HG02884 (cell line): ENCODE data around the gene F11R.
"Not testable (repeated sequence)": the region's sequence is repeated elsewhere in the genome, so short reads cannot be mapped to it uniquely, and the experiment has no call there.

ENCODE experiments used
- ATAC-seq: cut with Tn5 transposase; IDR thresholded peaks from one replicate; pipeline ENCODE4 v1.9.1; 2021; ENCODE audit warnings: mild to moderate bottlenecking, moderate library complexity; ENCODE audit not compliant: unreplicated experiment

Gene F11R

DNA sequence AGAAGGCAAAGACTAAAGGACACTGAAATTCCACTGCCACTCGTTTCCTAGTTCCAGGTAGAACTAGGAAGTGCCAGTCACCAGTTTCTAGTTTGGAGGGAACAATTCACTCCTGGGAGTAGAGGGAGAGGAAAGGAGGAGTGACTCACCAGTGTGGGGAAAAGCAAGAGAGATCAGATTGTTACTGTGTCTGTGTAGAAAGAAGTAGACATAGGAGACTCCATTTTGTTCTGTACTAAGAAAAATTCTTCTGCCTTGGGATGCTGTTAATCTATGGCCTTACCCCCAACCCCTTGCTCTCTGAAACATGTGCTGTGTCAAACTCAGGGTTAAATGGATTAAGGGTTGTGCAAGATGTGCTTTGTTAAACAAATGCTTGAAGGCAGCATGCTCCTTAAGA lies 4.3 kb downstream of the F11R start:
- ATAC-seq = not testable (repeated sequence)

- peak; percentile 85 for ATAC-seq
These were observed 7.3 kb downstream of the F11R start for GRCh38 chr1:161013488-161014230.

DNA sequence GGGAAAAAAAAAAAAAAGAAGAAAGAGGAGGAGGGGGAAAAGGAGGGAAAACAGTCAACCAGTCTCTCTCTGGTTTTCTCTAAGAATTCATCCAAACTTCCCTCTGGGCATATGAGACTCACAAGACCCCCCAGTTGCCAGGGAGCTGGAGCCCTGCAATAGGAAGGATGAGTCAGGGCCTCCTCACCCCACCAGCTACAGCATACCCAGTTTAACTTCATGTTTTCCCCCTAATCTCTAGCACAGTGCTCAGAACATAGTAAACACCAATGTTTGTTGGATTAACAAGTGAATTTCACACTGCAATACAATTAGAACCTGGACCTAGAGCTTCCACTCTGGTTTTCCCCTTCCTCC lies 7.8 kb downstream of the F11R start:
- peak; percentile 8 for ATAC-seq

DNA sequence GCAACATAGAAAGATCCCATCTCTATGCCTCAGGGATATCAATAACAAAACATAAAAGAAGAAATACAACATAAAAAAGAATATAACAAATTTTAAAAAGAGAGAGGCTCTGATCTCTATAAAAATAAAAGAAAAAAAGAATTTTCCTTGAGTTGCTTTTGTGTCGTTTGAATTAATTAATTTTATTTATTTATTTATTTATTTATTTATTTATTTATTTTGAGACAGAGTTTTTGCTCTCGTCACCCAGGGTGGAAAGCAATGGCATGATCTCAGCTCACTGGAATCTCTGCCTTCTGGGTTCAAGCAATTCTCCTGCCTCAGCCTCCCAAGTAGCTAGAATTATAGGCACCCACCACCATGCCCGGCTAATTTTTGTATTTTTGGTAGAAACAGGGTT lies 8.5 kb downstream of the F11R start:
- no peak for ATAC-seq

DNA sequence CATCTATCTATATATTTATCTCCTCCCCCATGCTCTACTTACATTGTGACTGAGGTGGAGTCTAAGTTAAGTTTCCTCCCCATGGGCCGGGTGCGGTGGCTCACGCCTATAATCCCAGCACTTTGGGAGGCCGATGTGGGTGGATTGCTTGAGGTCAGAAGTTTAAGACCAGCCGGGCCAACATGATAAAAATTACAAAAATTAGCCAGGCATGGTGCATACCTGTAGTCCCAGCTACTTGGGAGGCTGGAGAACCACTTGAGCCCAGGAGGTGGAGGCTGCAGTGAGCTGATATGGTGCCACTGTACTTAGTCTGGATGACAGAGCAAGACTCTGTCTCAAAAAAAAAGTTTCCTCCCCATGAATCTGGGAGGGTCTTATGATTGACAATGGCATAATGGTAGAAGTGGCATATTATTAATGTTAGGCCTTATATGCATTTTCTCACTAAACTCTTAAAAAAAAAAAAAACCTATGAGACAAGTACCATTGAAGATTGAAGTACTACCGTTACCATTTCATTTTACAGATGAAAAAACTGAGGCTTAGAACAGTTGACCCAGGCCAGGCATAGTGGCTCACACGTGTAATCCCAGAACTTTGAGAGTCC lies 11.2 kb downstream of the F11R start:
- no peak for ATAC-seq

DNA sequence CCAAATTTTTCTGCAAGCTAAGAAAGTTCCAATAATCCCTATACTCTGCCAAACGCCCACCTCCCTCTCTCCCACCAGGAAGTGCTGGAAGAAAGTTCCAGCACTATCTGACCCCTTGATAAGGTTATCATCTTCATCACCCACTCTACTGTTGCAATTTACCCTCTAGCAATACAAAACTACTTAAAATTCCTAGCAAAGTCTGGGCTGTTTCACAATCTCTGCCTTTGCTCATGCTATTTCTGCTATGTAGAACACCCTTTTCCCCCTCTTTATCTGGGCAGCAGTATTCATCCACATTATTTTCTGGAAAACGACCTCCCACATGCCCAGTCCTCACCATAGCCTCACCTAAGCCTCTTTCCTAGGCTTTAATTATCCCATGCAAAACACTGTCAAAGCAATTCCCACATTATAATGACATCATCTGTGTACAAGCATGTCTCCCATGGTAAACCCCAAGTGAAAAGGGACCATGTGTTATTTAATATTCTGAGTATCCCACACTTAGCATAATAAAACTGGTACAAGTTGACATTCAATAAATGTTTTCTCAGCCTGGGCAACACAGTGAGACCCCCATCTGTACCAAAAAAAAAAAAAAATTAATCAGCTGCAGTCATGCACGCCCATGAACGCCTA lies 12.0 kb downstream of the F11R start:
- ATAC-seq = no peak

- ATAC-seq = no peak
These were observed 13.6 kb downstream of the F11R start for GRCh38 chr1:161007369-161007768.

- no peak for ATAC-seq
These were observed 14.4 kb downstream of the F11R start for GRCh38 chr1:161006563-161006962.

DNA sequence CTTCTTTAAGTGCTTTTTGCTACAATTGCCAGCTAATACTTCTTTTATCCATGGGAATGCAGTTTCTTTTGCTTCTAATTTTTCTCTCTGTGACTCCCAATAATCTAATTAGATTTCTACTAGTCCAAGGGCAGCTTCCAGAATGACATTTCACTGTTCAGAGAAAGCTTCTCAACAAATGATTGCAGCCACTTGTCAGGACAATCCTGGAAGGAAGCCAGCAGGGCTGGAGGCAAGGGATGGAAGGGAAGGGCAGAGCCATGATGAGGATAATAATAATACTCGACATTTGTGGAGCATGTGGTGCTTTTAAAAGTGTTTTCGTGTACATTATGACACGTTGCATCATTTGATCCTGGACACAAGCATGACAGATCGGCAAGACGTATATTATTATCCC lies 19.4 kb downstream of the F11R start:
- ATAC-seq = no peak

GRCh38 chr1:161000736-161001480 lies 20.0 kb downstream of the F11R start:
- ATAC-seq = no peak

GRCh38 chr1:160999376-160999775 lies 21.6 kb downstream of the F11R start:
- ATAC-seq = no peak

DNA sequence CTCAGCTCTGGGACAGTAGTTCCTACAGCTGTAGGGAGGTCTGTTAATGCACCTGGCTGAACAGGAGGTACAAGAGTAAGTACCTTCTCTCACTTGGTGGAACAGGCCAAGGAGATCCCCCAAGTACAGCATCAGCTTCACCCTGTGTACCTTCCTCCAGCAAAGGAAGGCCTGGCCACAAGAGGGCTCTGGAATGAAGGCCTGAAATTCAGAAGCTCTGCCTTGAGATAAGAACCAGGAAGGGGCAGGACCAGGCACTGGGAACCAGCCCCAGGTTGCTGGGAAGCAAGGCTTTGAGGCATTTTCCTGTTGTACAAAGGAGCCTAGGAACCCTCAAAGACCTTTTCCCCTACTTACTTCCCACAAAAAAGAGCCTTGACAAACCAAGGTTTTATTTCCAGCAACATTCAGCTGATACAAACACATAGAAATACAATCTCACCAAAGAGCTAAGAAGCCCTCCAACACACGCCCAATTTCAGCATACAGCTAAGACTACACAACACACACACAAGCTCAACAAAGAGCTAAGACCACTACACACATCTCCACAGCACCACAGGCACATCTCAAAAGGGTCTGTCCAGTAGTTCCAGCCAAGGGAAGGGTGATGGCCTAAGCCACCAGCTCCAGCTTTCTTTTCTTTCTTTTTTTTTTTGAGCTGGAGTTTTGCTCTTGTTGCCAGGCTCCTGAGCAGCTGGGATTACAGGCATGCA lies 23.5 kb downstream of the F11R start:
- no peak for ATAC-seq

GRCh38 chr1:160996178-160996577 lies 24.8 kb downstream of the F11R start:
- ATAC-seq = no peak

DNA sequence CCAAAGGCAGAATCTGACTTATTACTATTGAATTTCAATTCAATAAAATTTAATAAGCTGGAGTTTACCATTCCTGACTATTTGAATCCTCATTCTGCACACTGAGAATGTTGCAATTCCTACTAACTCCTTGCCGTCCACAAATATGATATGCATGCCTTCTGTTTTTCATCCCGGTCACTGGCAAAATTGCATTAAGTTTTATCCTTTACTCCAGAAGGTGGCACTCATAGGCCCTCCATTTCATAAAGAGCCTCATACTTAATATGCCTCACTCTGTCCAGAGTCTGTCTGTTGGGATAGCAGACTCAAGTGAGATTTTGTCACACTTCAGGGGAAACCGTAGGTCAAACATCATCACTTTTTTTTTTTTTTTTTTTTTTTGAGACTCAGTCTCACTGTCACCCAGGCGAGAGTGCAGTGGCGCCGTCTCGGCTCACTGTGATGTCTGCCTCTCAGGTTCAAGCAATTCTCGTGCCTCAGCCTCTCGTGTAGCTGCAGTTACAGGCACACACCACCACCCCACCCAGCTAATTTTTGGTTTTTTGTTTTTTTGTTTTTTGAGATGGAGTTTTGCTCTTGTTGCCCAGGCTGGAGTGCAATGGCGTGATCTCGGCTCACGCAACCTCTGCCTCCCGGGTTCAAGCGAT lies 27.3 kb downstream of the F11R start:
- ATAC-seq = no peak

- not testable (repeated sequence) for ATAC-seq
These were observed 28.9 kb downstream of the F11R start for GRCh38 chr1:160992036-160992435.

- no peak for ATAC-seq
These were observed 33.4 kb downstream of the F11R start for GRCh38 chr1:160987359-160988050.

GRCh38 chr1:160985723-160986122 lies 35.2 kb downstream of the F11R start:
- no peak for ATAC-seq

DNA sequence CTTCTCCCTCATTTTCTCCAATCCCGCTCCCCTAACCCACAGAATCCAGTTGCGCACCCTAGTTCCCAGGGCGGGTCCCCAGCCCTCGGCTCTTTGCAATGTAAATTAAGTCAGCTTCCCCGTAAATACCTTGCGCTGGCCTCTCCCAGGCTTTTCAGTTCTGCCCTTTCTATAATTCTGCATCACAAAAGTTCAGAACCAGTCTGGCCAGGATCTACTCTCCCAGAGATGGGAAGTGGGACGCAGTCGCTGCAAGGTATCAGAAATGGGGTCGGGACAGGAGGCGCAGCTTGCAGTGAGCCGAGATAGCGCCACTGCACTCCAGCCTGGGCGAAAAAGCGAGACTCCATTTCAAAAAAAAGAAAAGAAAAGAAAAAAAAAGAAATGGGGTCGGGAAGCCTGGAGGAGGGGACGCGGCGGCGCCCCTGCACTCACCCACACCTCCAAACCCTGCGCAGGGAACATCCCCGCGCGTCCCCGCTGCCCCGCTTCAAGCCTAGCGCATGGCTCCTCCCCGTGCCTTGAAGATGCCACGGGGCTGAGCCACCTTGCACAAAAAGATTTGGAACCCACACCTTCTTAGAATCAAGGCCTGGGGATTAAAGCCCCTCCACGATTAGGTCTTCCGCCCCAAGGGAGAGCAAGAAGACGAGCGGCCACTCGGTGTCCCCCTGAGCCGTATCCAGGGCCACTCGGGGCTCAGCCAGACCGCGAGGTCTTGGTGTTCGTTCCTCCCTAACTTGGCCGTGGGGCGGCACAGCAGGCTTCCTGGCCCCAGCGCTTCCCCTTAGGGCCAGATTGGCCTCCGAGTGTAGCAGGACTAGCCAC lies 39.2 kb downstream of the F11R start:
- ATAC-seq = no peak

- no peak for ATAC-seq
These were observed 41.7 kb downstream of the F11R start for GRCh38 chr1:160979286-160979685.
